GM23338 (cell line): Measurements from ENCODE around the gene SH2D3C. TPM values are rescaled to one million over a fixed set of nuclear protein-coding genes. Genes with fewer than 3 reads are reported as not detected.

ENCODE experiments used
- ATAC-seq: fragments of 200-7000 bp; cut with Tn5 transposase; 3 replicates; pipeline ENCODE4 v1.9.1; 2020
- DNase-seq: peaks from one replicate; pipeline ENCODE4 v3.0.0-alpha.2; 2015; ENCODE audit warnings: low spot score
- H2AFZ ChIP-seq: fragments of 200-600 bp; sonication (generic); 2 replicates; pipeline ENCODE4 v1.8.0; 2016; ENCODE audit warnings: antibody characterized with exemption, mild to moderate bottlenecking, moderate library complexity
- H3F3A ChIP-seq: fragments of 200-600 bp; sonication (generic); replicated peaks from 2 replicates; pipeline ENCODE4 v1.8.0; 2017; ENCODE audit warnings: antibody characterized with exemption, mixed run types, low read depth
- H3K27ac ChIP-seq: fragments of 200-600 bp; sonication (generic); 2 replicates; pipeline ENCODE4 v1.6.1; 2016; ENCODE audit warnings: low read depth
- H3K27me3 ChIP-seq: fragments of 200-600 bp; sonication (generic); 2 replicates; pipeline ENCODE4 v1.8.0; 2016; ENCODE audit warnings: mild to moderate bottlenecking, mixed run types, moderate library complexity; ENCODE audit not compliant: insufficient read depth
- H3K36me3 ChIP-seq: fragments of 200-600 bp; sonication (generic); 2 replicates; pipeline ENCODE4 v1.8.0; 2016; ENCODE audit warnings: mild to moderate bottlenecking; ENCODE audit not compliant: insufficient read depth
- H3K4me1 ChIP-seq: fragments of 200-600 bp; sonication (generic); 2 replicates; pipeline ENCODE4 v1.8.0; 2016; ENCODE audit warnings: mild to moderate bottlenecking, moderate library complexity; ENCODE audit not compliant: insufficient read depth
- H3K4me2 ChIP-seq: fragments of 200-600 bp; sonication (generic); 2 replicates; pipeline ENCODE4 v1.7.1; 2017; ENCODE audit warnings: mixed run types
- H3K4me3 ChIP-seq: fragments of 200-600 bp; sonication (generic); 2 replicates; pipeline ENCODE4 v1.6.1; 2016; ENCODE audit warnings: mixed run types
- H3K79me2 ChIP-seq: fragments of 200-600 bp; sonication (generic); replicated peaks from 2 replicates; pipeline ENCODE4 v1.8.0; 2017; ENCODE audit warnings: mild to moderate bottlenecking; ENCODE audit not compliant: insufficient read depth
- H3K9me2 ChIP-seq: fragments of 200-600 bp; sonication (generic); 2 replicates; pipeline ENCODE4 v1.8.0; 2017; ENCODE audit not compliant: insufficient read depth
- H4K20me1 ChIP-seq: fragments of 200-600 bp; sonication (generic); replicated peaks from 2 replicates; pipeline ENCODE4 v1.8.0; 2017; ENCODE audit warnings: mild to moderate bottlenecking; ENCODE audit not compliant: insufficient read depth
- H3K27ac Mint-ChIP-seq: 2 replicates; pipeline ENCODE4 v1.8.0; 2020; ENCODE audit warnings: inconsistent platforms, mild to moderate bottlenecking, moderate library complexity, mixed read lengths
- H3K27me3 Mint-ChIP-seq: 3 replicates; pipeline ENCODE4 v1.8.0; 2022; ENCODE audit warnings: low read depth, mild to moderate bottlenecking, moderate library complexity, mixed read lengths, inconsistent platforms; ENCODE audit not compliant: insufficient read depth, poor library complexity
- H3K36me3 Mint-ChIP-seq: 3 replicates; pipeline ENCODE4 v1.8.0; 2021; ENCODE audit warnings: low read depth, mild to moderate bottlenecking, inconsistent platforms, moderate library complexity, mixed read lengths
- H3K4me1 Mint-ChIP-seq: 3 replicates; pipeline ENCODE4 v1.8.0; 2020; ENCODE audit warnings: mild to moderate bottlenecking, inconsistent platforms, mixed read lengths
- H3K4me3 Mint-ChIP-seq: 3 replicates; pipeline ENCODE4 v1.8.0; 2021; ENCODE audit warnings: moderate library complexity, mild to moderate bottlenecking, inconsistent platforms, mixed read lengths
- H3K9me3 Mint-ChIP-seq: 3 replicates; pipeline ENCODE4 v1.8.0; 2020; ENCODE audit warnings: moderate library complexity, mild to moderate bottlenecking, inconsistent platforms, mixed read lengths
- CTCF ChIP-seq, 2 experiments: fragments of 200-600 bp in 1 of 2; sonication (generic) in 1 of 2; conservative IDR thresholded peaks; 2 replicates each; pipeline versions ENCODE4 v1.5.1 to v1.6.1; 2016 to 2017; ENCODE audit warnings: antibody characterized with exemption in 2 of 2, low read depth in 2 of 2, mild to moderate bottlenecking in 2 of 2, moderate library complexity in 1 of 2
- ETS1 ChIP-seq: IDR thresholded peaks from 2 replicates; pipeline ENCODE4 v1.6.1; 2016; ENCODE audit warnings: antibody characterized with exemption
- EZH2 ChIP-seq: fragments of 200-600 bp; sonication (generic); IDR thresholded peaks from one replicate; pipeline ENCODE4 v1.8.0; 2017; ENCODE audit warnings: antibody characterized with exemption, mild to moderate bottlenecking, low read depth; ENCODE audit not compliant: unreplicated experiment
- EZH2phosphoT487 ChIP-seq: fragments of 200-600 bp; sonication (generic); IDR thresholded peaks from one replicate; pipeline ENCODE4 v1.8.1; 2018; ENCODE audit warnings: antibody characterized with exemption; ENCODE audit not compliant: unreplicated experiment
- JUNB ChIP-seq: IDR thresholded peaks from one replicate; pipeline ENCODE4 v1.6.1; 2016; ENCODE audit warnings: antibody characterized with exemption; ENCODE audit not compliant: unreplicated experiment
- NANOG ChIP-seq: IDR thresholded peaks from 2 replicates; pipeline ENCODE4 v1.6.1; 2016; ENCODE audit warnings: antibody characterized with exemption, borderline replicate concordance
- POLR2AphosphoS5 ChIP-seq: IDR thresholded peaks from 2 replicates; pipeline ENCODE4 v1.6.1; 2016; ENCODE audit warnings: antibody characterized with exemption, low read depth
- REST ChIP-seq: IDR thresholded peaks from one replicate; pipeline ENCODE4 v1.6.1; 2018; ENCODE audit warnings: antibody characterized with exemption; ENCODE audit not compliant: unreplicated experiment
- STAT1 ChIP-seq: IDR thresholded peaks from one replicate; pipeline ENCODE4 v1.6.1; 2016; ENCODE audit warnings: antibody characterized with exemption; ENCODE audit not compliant: unreplicated experiment
- ZNF114 ChIP-seq: fragments of 250-450 bp; sonication (Bioruptor Pico); IDR thresholded peaks from 2 replicates; pipeline ENCODE4 v1.5.0; 2020; ENCODE audit warnings: mild to moderate bottlenecking, moderate library complexity
- ZNF331 ChIP-seq: fragments of 250-450 bp; sonication (Bioruptor Pico); IDR thresholded peaks from 2 replicates; pipeline ENCODE4 v1.5.0; 2020; ENCODE audit warnings: low read depth, mild to moderate bottlenecking, moderate library complexity
- polyA plus RNA-seq: library from polyadenylated mRNA; unstranded; fragments of >200 nt; fragmentation: Nextera tagmentation; extraction: Ambion mirVana; gene quantifications from 2 replicates; pipeline ENCODE4 v1.2.1, GENCODE V29; 2016
- total RNA-seq: library from RNA; depleted of rRNA; stranded (reverse); fragments of >200 nt; shearing (Covaris generic); gene quantifications from 2 replicates; pipeline ENCODE4 v1.2.3, GENCODE V29; 2014

Gene SH2D3C
- total and polyA plus RNA-seq, 2 experiments from 2014 or later, result 4.2 to 4.5 TPM

GRCh38 chr9:127767410-127767809 is 11.1 kb downstream of the SH2D3C start:
- no peaks in the 10 kb centered on the region for H3K27me3 ChIP-seq
- H3K4me2 ChIP-seq, result no peak overlapping the region
- H3K27ac ChIP-seq, result no peak overlapping the region
- H3K4me1 Mint-ChIP-seq, result peaks cover 49% of the 10 kb centered on the region
- DNase-seq (no peak), ATAC-seq (no peak)
- no peak overlapping the region for H2AFZ ChIP-seq
- no peaks in the 10 kb centered on the region for H3K36me3 ChIP-seq
- no peaks in the 10 kb centered on the region for H3K9me2 ChIP-seq
- H4K20me1 ChIP-seq, result no peaks in the 10 kb centered on the region
- peaks cover 19% of the 10 kb centered on the region for H3K27me3 Mint-ChIP-seq
- H3K79me2 ChIP-seq, result no peaks in the 10 kb centered on the region
- TF ChIP-seq ZNF331 (CRISPR knock-in tag), result no peak
- TF ChIP-seq ETS1, result no peak
- TF ChIP-seq JUNB, result no peak
- no peak for TF ChIP-seq POLR2AphosphoS5
- no peak for TF ChIP-seq REST
- TF ChIP-seq CTCF (conservative IDR thresholded peaks at IDR 0.05; ENCODE audit: low read depth in 2 of 2), result no peak
- TF ChIP-seq EZH2phosphoT487, result no peak
- no peak for TF ChIP-seq ZNF114
- TF ChIP-seq STAT1, result no peak
- TF ChIP-seq EZH2, result no peak
- no peak for TF ChIP-seq NANOG
- H3K4me1 ChIP-seq, result peaks cover 23% of the 10 kb centered on the region
- no peaks in the 10 kb centered on the region for H3K9me3 Mint-ChIP-seq
- no peak overlapping the region for H3K4me3 ChIP-seq
- no peak overlapping the region for H3K27ac Mint-ChIP-seq
- no peak overlapping the region; the same call in 2 of the 3 replicates for H3K4me3 Mint-ChIP-seq
- H3K36me3 Mint-ChIP-seq, result no peaks in the 10 kb centered on the region; the same call in 2 of the 3 replicates
- H3F3A ChIP-seq, result peaks cover 13% of the 10 kb centered on the region; the same call in 1 of the 2 replicates
